ENCODE data around the gene MOB1A. TPM values are rescaled to one million over a fixed set of nuclear protein-coding genes. Genes with fewer than 3 reads are reported as not detected.

Gene MOB1A
- total and polyA plus RNA-seq, 10 of the 15 experiments (the other 5 are each of a cell fraction or from before 2014, with no cell fraction given): 41.2 to 232 (median 172) TPM

- TF ChIP-seq DPF2 (IDR thresholded peaks at IDR 0.05): peak; percentile 75
- TF ChIP-seq, protein P1, sequence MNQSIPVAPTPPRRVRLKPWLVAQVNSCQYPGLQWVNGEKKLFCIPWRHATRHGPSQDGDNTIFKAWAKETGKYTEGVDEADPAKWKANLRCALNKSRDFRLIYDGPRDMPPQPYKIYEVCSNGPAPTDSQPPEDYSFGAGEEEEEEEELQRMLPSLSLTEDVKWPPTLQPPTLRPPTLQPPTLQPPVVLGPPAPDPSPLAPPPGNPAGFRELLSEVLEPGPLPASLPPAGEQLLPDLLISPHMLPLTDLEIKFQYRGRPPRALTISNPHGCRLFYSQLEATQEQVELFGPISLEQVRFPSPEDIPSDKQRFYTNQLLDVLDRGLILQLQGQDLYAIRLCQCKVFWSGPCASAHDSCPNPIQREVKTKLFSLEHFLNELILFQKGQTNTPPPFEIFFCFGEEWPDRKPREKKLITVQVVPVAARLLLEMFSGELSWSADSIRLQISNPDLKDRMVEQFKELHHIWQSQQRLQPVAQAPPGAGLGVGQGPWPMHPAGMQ (IDR thresholded peaks at IDR 0.05; ENCODE audit: borderline replicate concordance): no peak
- TF ChIP-seq MXI1 (IDR thresholded peaks at IDR 0.05; ENCODE audit: low read depth, low read length): peak; percentile 48
- peak; percentile 76 for TF ChIP-seq E2F8 (IDR thresholded peaks at IDR 0.05; ENCODE audit: low read depth, partially characterized antibody)
- no peak for TF ChIP-seq RBBP5 (conservative IDR thresholded peaks at IDR 0.05)
- TF ChIP-seq, protein P2, sequence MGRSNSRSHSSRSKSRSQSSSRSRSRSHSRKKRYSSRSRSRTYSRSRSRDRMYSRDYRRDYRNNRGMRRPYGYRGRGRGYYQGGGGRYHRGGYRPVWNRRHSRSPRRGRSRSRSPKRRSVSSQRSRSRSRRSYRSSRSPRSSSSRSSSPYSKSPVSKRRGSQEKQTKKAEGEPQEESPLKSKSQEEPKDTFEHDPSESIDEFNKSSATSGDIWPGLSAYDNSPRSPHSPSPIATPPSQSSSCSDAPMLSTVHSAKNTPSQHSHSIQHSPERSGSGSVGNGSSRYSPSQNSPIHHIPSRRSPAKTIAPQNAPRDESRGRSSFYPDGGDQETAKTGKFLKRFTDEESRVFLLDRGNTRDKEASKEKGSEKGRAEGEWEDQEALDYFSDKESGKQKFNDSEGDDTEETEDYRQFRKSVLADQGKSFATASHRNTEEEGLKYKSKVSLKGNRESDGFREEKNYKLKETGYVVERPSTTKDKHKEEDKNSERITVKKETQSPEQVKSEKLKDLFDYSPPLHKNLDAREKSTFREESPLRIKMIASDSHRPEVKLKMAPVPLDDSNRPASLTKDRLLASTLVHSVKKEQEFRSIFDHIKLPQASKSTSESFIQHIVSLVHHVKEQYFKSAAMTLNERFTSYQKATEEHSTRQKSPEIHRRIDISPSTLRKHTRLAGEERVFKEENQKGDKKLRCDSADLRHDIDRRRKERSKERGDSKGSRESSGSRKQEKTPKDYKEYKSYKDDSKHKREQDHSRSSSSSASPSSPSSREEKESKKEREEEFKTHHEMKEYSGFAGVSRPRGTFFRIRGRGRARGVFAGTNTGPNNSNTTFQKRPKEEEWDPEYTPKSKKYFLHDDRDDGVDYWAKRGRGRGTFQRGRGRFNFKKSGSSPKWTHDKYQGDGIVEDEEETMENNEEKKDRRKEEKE (IDR thresholded peaks at IDR 0.05): no peak
- TF ChIP-seq NFIC (IDR thresholded peaks at IDR 0.05; ENCODE audit: low read depth, low read length): no peak
- no peak for TF ChIP-seq SPI1 (IDR thresholded peaks at IDR 0.05; ENCODE audit: borderline replicate concordance, insufficient read depth, low read depth, low read length)
- TF ChIP-seq EP300 (IDR thresholded peaks at IDR 0.05; ENCODE audit: borderline replicate concordance in 1 of 2, control insufficient read depth in 1 of 2, low read depth in 2 of 2, low read length in 2 of 2): no peak
- no peak for TF ChIP-seq MEF2B (IDR thresholded peaks at IDR 0.05; ENCODE audit: partially characterized antibody, poor library complexity, severe bottlenecking)
- TF ChIP-seq CEBPZ (IDR thresholded peaks at IDR 0.05; ENCODE audit: low read depth, low read length): no peak
- no peak for TF ChIP-seq RFX5 (IDR thresholded peaks at IDR 0.05; ENCODE audit: low read depth, low read length)
- TF ChIP-seq NBN (IDR thresholded peaks at IDR 0.05): peak; percentile 91
- peak in 1 of 2 experiments; percentile 61; a peak in 1 of 4 replicates for TF ChIP-seq SRF (IDR thresholded peaks at IDR 0.05; ENCODE audit: low read depth in 2 of 2, low read length in 2 of 2)
- TF ChIP-seq KAT2A (conservative IDR thresholded peaks at IDR 0.05; ENCODE audit: control insufficient read depth, low read depth, low read length): no peak
- TF ChIP-seq HDAC2 (IDR thresholded peaks at IDR 0.05): no peak
- TF ChIP-seq SUPT20H (IDR thresholded peaks at IDR 0.05; ENCODE audit: borderline replicate concordance, control insufficient read depth, low read depth, low read length): no peak
- peak; percentile 71 for TF ChIP-seq NR2C1 (IDR thresholded peaks at IDR 0.05)
- TF ChIP-seq ZNF622 (IDR thresholded peaks at IDR 0.05): no peak
These were observed 58.5 kb downstream of the MOB1A start (continued) for GRCh38 chr2:74119912-74120825.

Data from GM12878 (cell line).